Natural killer cell treated with Interleukin-12 subunit alpha and Interleukin-12 subunit beta and Interleukin-15 and Interleukin-18, amount 100 ng/mL, for 72 hours (primary cell): ENCODE data around the gene CNTNAP3B. TPM values are rescaled to one million over a fixed set of nuclear protein-coding genes. Genes with fewer than 3 reads are reported as not detected.
"Not testable (repeated sequence)": the region's sequence is repeated elsewhere in the genome, so short reads cannot be mapped to it uniquely, and the experiment has no call there.

Experiments used
- ATAC-seq, 2 donors: fragments of 150-1000 bp; cut with Tn5 transposase in 1 of 2; sonication (Bioruptor Pico), chemical (Tn5 transposase) in 1 of 2; 2 replicates each; pipeline ENCODE4 v1.10.0; 2021
- DNase-seq: peaks from one replicate; pipeline ENCODE4 v3.0.0; 2022; ENCODE audit warnings: low spot score
- H3K27ac Mint-ChIP-seq, 2 donors: 1 replicate in 1 of 2; 2 replicates in 1 of 2; pipeline ENCODE4 v1.8.0; 2022; ENCODE audit warnings: mixed read lengths in 2 of 2, mild to moderate bottlenecking in 1 of 2, moderate library complexity in 1 of 2
- H3K27me3 Mint-ChIP-seq, 2 donors: 1 replicate in 1 of 2; 2 replicates in 1 of 2; pipeline ENCODE4 v1.8.0; 2022; ENCODE audit warnings: mixed read lengths in 2 of 2
- H3K36me3 Mint-ChIP-seq: one replicate; pipeline ENCODE4 v1.8.0; 2022; ENCODE audit warnings: mixed read lengths
- H3K4me1 Mint-ChIP-seq, 2 donors: 1 replicate in 1 of 2; 2 replicates in 1 of 2; pipeline ENCODE4 v1.8.0; 2022; ENCODE audit warnings: low read depth in 2 of 2, mixed read lengths in 2 of 2, mild to moderate bottlenecking in 1 of 2
- H3K4me3 Mint-ChIP-seq: one replicate; pipeline ENCODE4 v1.8.0; 2022; ENCODE audit warnings: mixed read lengths
- H3K9me3 Mint-ChIP-seq: 2 replicates; pipeline ENCODE4 v1.8.0; 2022; ENCODE audit warnings: mixed read lengths
- total RNA-seq, 2 donors: library from RNA; stranded (reverse); gene quantifications; one replicate each; pipeline ENCODE4 v1.2.3, GENCODE V29; 2022

The CNTNAP3B gene
- total RNA-seq, 2 donors from 2014 or later, result not detected

- DNase-seq, H3K4me3 Mint-ChIP-seq, H3K4me1 Mint-ChIP-seq, H3K9me3 Mint-ChIP-seq, H3K27ac Mint-ChIP-seq, H3K27me3 Mint-ChIP-seq, H3K36me3 Mint-ChIP-seq, ATAC-seq: not testable (repeated sequence)
Observed at GRCh38 chr9:42044422-42045010, 84.7 kb downstream of the CNTNAP3B start.

DNA sequence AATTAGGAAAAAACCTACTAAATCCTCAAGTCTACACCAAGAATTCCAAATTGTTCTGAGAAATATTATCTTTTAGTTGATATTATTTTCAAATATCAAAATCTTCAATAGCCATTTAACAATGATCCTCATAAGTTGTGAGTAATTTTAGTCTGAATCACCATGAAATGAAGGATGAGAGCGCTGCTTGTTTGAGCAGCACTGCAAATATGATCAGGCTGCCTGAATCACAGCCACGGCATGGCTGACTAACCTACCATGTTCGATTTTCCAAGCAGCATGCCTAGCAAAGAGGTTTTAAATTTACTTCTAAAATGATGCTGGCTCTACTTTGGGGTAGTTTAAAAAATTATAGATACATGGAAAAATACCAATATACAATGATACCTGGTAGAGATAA, 95.7 kb downstream of the CNTNAP3B start:
- not testable (repeated sequence) for H3K4me1 Mint-ChIP-seq, H3K9me3 Mint-ChIP-seq, DNase-seq, H3K27ac Mint-ChIP-seq, H3K36me3 Mint-ChIP-seq, ATAC-seq, H3K27me3 Mint-ChIP-seq, H3K4me3 Mint-ChIP-seq

DNA sequence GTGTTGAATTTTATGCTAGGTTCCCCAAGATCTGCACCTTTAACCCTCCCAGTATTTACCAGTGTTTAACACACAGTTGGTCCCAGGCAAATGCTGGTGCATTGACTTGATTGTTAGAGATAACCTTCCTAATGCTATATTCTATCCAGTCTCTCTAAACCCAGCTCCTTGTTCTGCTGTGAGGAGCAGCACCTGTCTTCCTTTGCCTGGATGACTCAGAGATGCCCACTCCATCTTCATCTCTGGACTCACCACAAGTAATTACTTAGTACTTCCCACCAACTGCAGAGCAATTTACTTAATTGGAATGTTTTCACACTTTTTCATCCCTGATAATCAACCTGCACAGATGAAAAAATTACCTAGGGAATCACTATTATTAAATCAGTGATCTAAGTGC, 108.6 kb downstream of the CNTNAP3B start:
- H3K9me3 Mint-ChIP-seq, H3K27me3 Mint-ChIP-seq, H3K36me3 Mint-ChIP-seq, H3K4me3 Mint-ChIP-seq, H3K27ac Mint-ChIP-seq, H3K4me1 Mint-ChIP-seq, ATAC-seq, DNase-seq: not testable (repeated sequence)

GRCh38 chr9:42018220-42018922, 110.9 kb downstream of the CNTNAP3B start:
- not testable (repeated sequence) for H3K9me3 Mint-ChIP-seq, H3K27me3 Mint-ChIP-seq, DNase-seq, H3K4me3 Mint-ChIP-seq, H3K4me1 Mint-ChIP-seq, H3K27ac Mint-ChIP-seq, H3K36me3 Mint-ChIP-seq
- peak in 1 of 2 donors; percentile 65 for ATAC-seq

DNA sequence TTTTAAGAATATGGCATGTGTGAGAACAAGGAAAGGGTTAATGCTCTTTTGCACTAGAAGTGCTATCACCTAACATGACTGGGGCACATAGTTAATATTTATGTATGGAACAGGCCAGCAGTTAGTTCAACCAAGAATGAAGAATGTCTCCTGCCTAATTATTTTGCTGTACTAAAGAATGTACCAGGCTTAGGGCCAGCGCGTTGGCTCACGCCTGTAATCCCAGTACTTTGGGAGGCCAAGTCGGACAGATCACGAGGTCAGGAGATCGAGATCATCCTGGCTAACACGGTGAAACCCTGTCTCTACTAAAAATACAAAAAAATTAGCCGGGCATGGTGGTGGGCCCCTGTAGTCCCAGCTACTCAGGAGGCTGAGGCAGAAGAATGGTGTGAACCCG, 114.9 kb downstream of the CNTNAP3B start:
- DNase-seq, H3K4me3 Mint-ChIP-seq, H3K9me3 Mint-ChIP-seq, H3K36me3 Mint-ChIP-seq, ATAC-seq, H3K27ac Mint-ChIP-seq, H3K27me3 Mint-ChIP-seq, H3K4me1 Mint-ChIP-seq: not testable (repeated sequence)

GRCh38 chr9:41991607-41992006, 137.6 kb downstream of the CNTNAP3B start:
- not testable (repeated sequence) for H3K9me3 Mint-ChIP-seq, H3K4me3 Mint-ChIP-seq, H3K4me1 Mint-ChIP-seq, H3K27ac Mint-ChIP-seq, ATAC-seq, H3K36me3 Mint-ChIP-seq, DNase-seq, H3K27me3 Mint-ChIP-seq

DNA sequence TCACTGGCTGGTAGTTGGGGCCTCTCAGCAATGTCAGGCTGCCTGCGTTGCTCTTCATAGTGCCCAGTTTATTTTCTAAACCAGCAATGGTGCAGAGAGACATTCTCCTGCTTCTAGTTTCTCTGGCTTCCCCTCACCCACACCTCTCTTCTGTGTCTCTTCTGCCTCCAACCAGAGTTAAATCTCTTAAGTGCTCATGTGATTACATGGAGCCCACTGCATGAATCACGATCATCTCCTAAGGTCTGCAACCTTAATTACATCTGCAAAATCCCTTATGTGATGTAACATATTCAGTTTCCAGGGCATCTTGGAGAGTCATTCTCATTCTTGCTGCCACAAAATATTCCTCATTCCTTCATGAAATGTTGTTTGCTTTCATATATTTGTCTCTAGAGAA, 149.0 kb downstream of the CNTNAP3B start:
- H3K4me1 Mint-ChIP-seq, H3K36me3 Mint-ChIP-seq, H3K9me3 Mint-ChIP-seq, ATAC-seq, H3K4me3 Mint-ChIP-seq, DNase-seq, H3K27me3 Mint-ChIP-seq, H3K27ac Mint-ChIP-seq: not testable (repeated sequence)

- ATAC-seq, H3K36me3 Mint-ChIP-seq, DNase-seq, H3K27ac Mint-ChIP-seq, H3K4me1 Mint-ChIP-seq, H3K9me3 Mint-ChIP-seq, H3K4me3 Mint-ChIP-seq, H3K27me3 Mint-ChIP-seq: not testable (repeated sequence)
Observed at GRCh38 chr9:41977965-41978600, 151.1 kb downstream of the CNTNAP3B start.

DNA sequence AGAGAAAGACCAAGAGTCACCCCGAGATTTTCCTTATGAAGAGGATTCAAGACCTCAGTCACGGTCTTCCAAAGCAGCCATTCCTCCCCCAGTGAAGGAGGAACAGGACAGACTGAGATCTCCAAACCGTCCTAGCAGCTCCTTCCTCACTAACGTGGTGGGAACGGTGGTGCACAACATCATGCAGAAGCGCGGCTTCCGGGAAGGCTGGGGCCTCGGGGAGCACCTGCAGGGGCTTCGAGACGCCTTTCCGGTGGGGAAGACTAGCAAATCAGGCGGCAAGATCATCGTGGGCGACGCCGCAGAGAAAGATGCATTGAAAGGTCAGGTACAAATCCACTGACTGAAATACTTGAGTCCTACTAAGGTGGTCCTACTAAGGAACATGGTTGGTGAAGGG, 154.3 kb downstream of the CNTNAP3B start:
- not testable (repeated sequence) for H3K27me3 Mint-ChIP-seq, H3K36me3 Mint-ChIP-seq, H3K27ac Mint-ChIP-seq, H3K9me3 Mint-ChIP-seq, ATAC-seq, H3K4me1 Mint-ChIP-seq, H3K4me3 Mint-ChIP-seq, DNase-seq

DNA sequence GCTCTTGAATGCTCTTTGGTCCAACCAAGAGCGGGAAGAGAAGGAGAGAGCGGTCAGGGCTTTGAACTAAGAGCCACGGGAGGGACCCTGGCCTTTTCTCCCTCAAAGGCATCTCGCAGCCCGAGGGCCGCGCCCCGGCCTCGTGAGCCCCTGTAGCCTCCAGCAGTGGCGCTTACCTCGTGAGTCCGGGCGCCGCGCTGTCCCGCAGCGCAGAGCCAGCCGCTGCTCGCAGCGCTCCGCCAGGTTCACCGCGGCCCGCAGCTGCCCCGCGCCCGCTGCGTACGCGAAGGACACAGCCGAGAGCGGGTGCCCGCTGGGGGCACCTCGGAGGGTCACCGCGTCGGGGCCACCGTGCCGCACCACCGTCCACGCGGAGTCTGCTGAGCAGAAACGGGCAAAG, 176.2 kb downstream of the CNTNAP3B start:
- not testable (repeated sequence) for H3K4me1 Mint-ChIP-seq, H3K27ac Mint-ChIP-seq
- ATAC-seq, result peak in 1 of 2 donors; percentile 27

GRCh38 chr9:41941738-41942137, 187.5 kb downstream of the CNTNAP3B start:
- H3K9me3 Mint-ChIP-seq, H3K4me1 Mint-ChIP-seq, H3K36me3 Mint-ChIP-seq, H3K27me3 Mint-ChIP-seq, H3K27ac Mint-ChIP-seq, ATAC-seq, DNase-seq, H3K4me3 Mint-ChIP-seq: not testable (repeated sequence)

More for the DNA sequence above, 176.2 kb downstream of the CNTNAP3B start:
- H3K4me3 Mint-ChIP-seq, H3K27me3 Mint-ChIP-seq, DNase-seq, H3K9me3 Mint-ChIP-seq, H3K36me3 Mint-ChIP-seq: not testable (repeated sequence)

DNA sequence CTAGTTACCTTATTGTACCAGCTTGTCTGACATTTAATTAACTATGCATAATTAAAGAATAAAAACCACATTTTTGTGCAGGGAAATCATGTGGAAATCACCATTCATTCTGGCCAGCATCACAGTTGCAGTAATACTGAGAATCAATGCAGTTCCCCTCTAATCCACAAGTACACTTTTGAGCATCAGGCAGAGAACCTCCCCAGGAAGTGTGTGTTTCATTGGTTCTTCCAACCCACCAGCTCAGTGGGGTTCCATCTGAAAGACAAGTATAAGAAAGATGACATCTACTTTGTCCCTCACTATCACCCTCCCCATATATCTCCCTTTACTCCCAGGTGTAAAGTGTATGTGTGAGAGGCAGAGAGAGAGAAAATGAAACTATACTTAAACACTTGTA, 191.1 kb downstream of the CNTNAP3B start:
- H3K27me3 Mint-ChIP-seq, H3K4me3 Mint-ChIP-seq, H3K27ac Mint-ChIP-seq, H3K36me3 Mint-ChIP-seq, DNase-seq, H3K4me1 Mint-ChIP-seq, ATAC-seq, H3K9me3 Mint-ChIP-seq: not testable (repeated sequence)

GRCh38 chr9:41935727-41936126, 193.5 kb downstream of the CNTNAP3B start:
- ATAC-seq, result peak in 1 of 2 donors; percentile 50
- H3K27me3 Mint-ChIP-seq, H3K36me3 Mint-ChIP-seq, H3K9me3 Mint-ChIP-seq, DNase-seq, H3K27ac Mint-ChIP-seq, H3K4me1 Mint-ChIP-seq, H3K4me3 Mint-ChIP-seq: not testable (repeated sequence)

DNA sequence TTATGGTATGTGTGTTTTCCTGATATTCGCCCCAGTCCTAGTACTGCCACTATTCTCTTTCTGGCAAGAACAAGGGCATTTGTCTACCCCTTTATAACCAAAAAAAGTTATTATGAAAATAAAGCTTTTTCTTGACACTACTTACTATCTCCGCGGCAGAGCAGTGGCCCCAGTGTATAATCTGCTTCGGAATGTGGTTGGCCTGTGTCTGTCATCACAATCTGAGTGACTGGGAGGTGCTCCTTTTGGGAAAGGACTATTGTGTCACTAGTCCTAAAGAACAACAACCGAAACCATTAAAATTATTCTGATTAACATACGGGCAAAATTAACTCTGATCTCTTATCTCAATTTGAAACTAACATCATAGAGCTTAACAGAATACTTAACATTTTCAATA, 200.1 kb downstream of the CNTNAP3B start:
- not testable (repeated sequence) for H3K4me1 Mint-ChIP-seq, H3K4me3 Mint-ChIP-seq, H3K27me3 Mint-ChIP-seq, ATAC-seq, DNase-seq, H3K9me3 Mint-ChIP-seq, H3K36me3 Mint-ChIP-seq, H3K27ac Mint-ChIP-seq
